Body of pancreas (tissue), 4 donors: Measurements from ENCODE around the gene RNF215. TPM values are rescaled to one million over a fixed set of nuclear protein-coding genes. Genes with fewer than 3 reads are reported as not detected.

Source experiments
- ATAC-seq: fragments of 150-250 bp; one replicate; pipeline ENCODE4 v1.9.1; 2016
- DNase-seq, 4 donors: peaks; one replicate each; pipeline ENCODE4 v3.0.0-alpha.2; 2019
- H3K27ac ChIP-seq, 4 donors: fragments of 200-600 bp; sonication (generic); 1 replicate in 3 of 4; 2 replicates in 1 of 4; pipeline versions ENCODE4 v1.5.1 to v1.6.1; 2016 to 2019; ENCODE audit warnings: mild to moderate bottlenecking in 1 of 4, mixed read lengths in 1 of 4, moderate library complexity in 1 of 4
- H3K27me3 ChIP-seq, 2 donors: fragments of 200-600 bp; sonication (generic); one replicate each; pipeline ENCODE4 v1.6.0; 2016; ENCODE audit warnings: mild to moderate bottlenecking in 1 of 2
- H3K36me3 ChIP-seq, 2 donors: fragments of 200-600 bp; sonication (generic); replicated peaks in 1 of 2; 2 replicates each; pipeline ENCODE4 v1.5.1; 2016; ENCODE audit warnings: low read depth in 2 of 2; ENCODE audit not compliant: insufficient read depth in 1 of 2
- H3K4me1 ChIP-seq: fragments of 200-600 bp; sonication (generic); one replicate; pipeline ENCODE4 v1.6.0; 2016
- H3K4me3 ChIP-seq, 2 donors: fragments of 200-600 bp; sonication (generic); 1 replicate in 1 of 2; 2 replicates in 1 of 2; pipeline ENCODE4 v1.5.1; 2016 to 2019
- H3K9me3 ChIP-seq, 3 donors: fragments of 200-600 bp; sonication (generic); 1 replicate in 2 of 3; 2 replicates in 1 of 3; pipeline ENCODE4 v1.5.1; 2016
- CTCF ChIP-seq, 7 experiments: fragments of 450-650 bp in 4 of 7; fragments of 200-600 bp in 3 of 7; sonication (generic) in 3 of 7; IDR thresholded peaks; one replicate each; pipeline ENCODE4 v1.5.1; 2016 to 2019; ENCODE audit warnings: antibody characterized with exemption in 7 of 7
- POLR2A ChIP-seq, 3 donors: fragments of 450-650 bp; IDR thresholded peaks; one replicate each; pipeline ENCODE4 v1.6.1; 2016; ENCODE audit warnings: antibody characterized with exemption in 3 of 3, mild to moderate bottlenecking in 2 of 3
- WGBS, 2 donors: methylation state at CpG; one replicate each; pipeline ENCODE4 v1.1.5; 2017; 5-methylcytosine and 5-hydroxymethylcytosine counted together
- intact Hi-C: fragments of 100-400 bp; cut with DNase I; formaldehyde crosslinking; loops from one replicate; pipeline ENCODE4 v1.15.1; 2023
- total RNA-seq, 2 donors: library from RNA; depleted of rRNA; stranded (reverse); fragments of >200 nt; gene quantifications; one replicate each; pipeline ENCODE4 v1.1.0, GENCODE V29; 2016

The RNF215 gene
- total RNA-seq, 2 donors from 2014 or later = 13.8 to 14.0 TPM

GRCh38 chr22:30429887-30430286, 42.7 kb upstream of the RNF215 start:
- WGBS, 2 donors = 54 to 55% methylated on average over 4 of the region's 4 CpGs
- TF ChIP-seq POLR2A (IDR thresholded peaks at IDR 0.05) = no peak
- TF ChIP-seq CTCF (IDR thresholded peaks at IDR 0.05) = no peak
- intact Hi-C loops = no loop called here
- DNase-seq = no peak
- H3K27ac ChIP-seq = no peak overlapping the region
- peaks cover 17% of the 10 kb centered on the region for H3K4me1 ChIP-seq
- H3K4me3 ChIP-seq = no peak overlapping the region
- H3K9me3 ChIP-seq = no peaks in the 10 kb centered on the region
- H3K27me3 ChIP-seq = no peaks in the 10 kb centered on the region
- H3K36me3 ChIP-seq = no peaks in the 10 kb centered on the region
- no peak for ATAC-seq

GRCh38 chr22:30427871-30428270, 40.7 kb upstream of the RNF215 start:
- intact Hi-C loops = no loop called here

GRCh38 chr22:30426388-30427353, 39.5 kb upstream of the RNF215 start:
- 38 to 46% methylated on average over 24 to 25 of the region's 29 CpGs for WGBS, 2 donors
- ATAC-seq (peak; percentile 38), DNase-seq (peak; percentile 90 to 93 (median 90))
- intact Hi-C loops = no loop called here
- Histone ChIP-seq H3K9me3 (no peaks in the 10 kb centered on the region), H3K4me3 (peak overlapping the region in 1 of 2 donors; percentile 32), H3K27me3 (no peaks in the 10 kb centered on the region), H3K4me1 (peaks cover 42% of the 10 kb centered on the region), H3K36me3 (no peaks in the 10 kb centered on the region), H3K27ac (peak overlapping the region; percentile 68 to 87 (median 78))
- TF ChIP-seq CTCF (IDR thresholded peaks at IDR 0.05) (peak; percentile 48 to 90 (median 79)), POLR2A (IDR thresholded peaks at IDR 0.05) (no peak)

More at GRCh38 chr22:30427871-30428270, 40.7 kb upstream of the RNF215 start:
- no peaks in the 10 kb centered on the region for H3K9me3 ChIP-seq
- H3K4me1 ChIP-seq = peaks cover 30% of the 10 kb centered on the region
- no peak overlapping the region for H3K4me3 ChIP-seq
- ATAC-seq (no peak), DNase-seq (no peak)
- TF ChIP-seq CTCF (IDR thresholded peaks at IDR 0.05) = no peak
- TF ChIP-seq POLR2A (IDR thresholded peaks at IDR 0.05) = no peak
- 80 to 100% methylated on average over 1 of the region's 1 CpG for WGBS, 2 donors
- no peaks in the 10 kb centered on the region for H3K36me3 ChIP-seq
- no peaks in the 10 kb centered on the region for H3K27me3 ChIP-seq
- no peak overlapping the region for H3K27ac ChIP-seq

DNA sequence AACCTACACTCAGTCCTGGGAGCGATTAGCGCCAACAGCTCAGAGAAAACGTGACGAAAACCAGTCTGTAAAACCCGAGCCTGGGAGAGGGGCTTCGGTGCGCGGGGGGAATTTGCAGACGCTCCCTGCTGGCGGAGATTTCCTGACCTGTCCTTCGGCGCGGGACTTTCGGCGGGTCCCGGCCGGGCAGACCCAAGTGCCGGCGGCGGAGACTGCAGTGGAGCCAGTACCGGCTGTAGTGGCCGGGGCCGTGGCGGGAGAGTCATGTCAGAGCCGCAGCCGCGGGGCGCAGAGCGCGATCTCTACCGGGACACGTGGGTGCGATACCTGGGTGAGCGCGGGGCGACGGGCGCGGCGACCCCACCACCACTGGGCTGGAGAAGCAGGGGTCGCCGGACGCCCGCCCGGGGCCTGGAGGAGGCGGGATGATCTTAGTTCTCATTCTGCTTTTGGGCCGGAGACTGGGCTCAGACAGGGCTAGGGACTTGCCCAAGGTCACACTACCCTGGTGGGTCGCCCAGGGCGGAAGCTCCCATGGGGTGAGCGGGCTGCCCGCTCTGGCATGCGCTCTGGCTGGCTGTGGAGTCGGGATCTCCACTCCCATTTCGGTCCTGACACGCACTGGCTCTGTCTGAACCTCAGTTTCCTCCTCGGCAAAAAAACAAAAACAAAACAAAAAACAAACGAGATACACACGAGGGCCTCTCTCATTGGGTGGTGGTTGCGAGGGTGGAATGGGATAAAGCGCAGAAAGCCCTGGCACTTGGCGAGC, 38.6 kb upstream of the RNF215 start, which contains the start of gene MTFP1:
MTFP1 (plus strand) TSS at position 153 of the 772 bp plus-strand sequence; CDS start at position 265, 112 bp downstream.
- intact Hi-C loops = no loop called here
- ATAC-seq = no peak
- WGBS, 2 donors = 0 to 1% methylated on average over 21 to 56 of the region's 61 CpGs

More for the DNA sequence above, 38.6 kb upstream of the RNF215 start, which contains the start of gene MTFP1:
- Histone ChIP-seq H3K27ac (peak within 1 kb of the TSS; percentile 72 to 97 (median 96)), H3K4me3 (peak within 1 kb of the TSS; percentile 32), H3K36me3 (no peaks in the 10 kb centered on the region), H3K9me3 (no peaks in the 10 kb centered on the region), H3K27me3 (no peaks in the 10 kb centered on the region), H3K4me1 (peaks cover 43% of the 10 kb centered on the region)
- DNase-seq = peak; percentile 55 to 73 (median 66)
- TF ChIP-seq POLR2A (IDR thresholded peaks at IDR 0.05) (peak; percentile 33 to 56 (median 48)), CTCF (IDR thresholded peaks at IDR 0.05) (no peak)
